GM21723 (cell line): ENCODE results near the gene EPHA10.
"Not testable (repeated sequence)": the region's sequence is repeated elsewhere in the genome, so short reads cannot be mapped to it uniquely, and the experiment has no call there.

Source experiments
- ATAC-seq: cut with Tn5 transposase; IDR thresholded peaks from one replicate; pipeline ENCODE4 v1.9.1; 2021; ENCODE audit warnings: mild to moderate bottlenecking, moderate library complexity; ENCODE audit not compliant: unreplicated experiment

The EPHA10 gene

GRCh38 chr1:37718901-37719571 is 45.9 kb downstream of the EPHA10 start:
- no peak for ATAC-seq

- no peak for ATAC-seq
Measured at GRCh38 chr1:37718181-37718900, 46.6 kb downstream of the EPHA10 start.

GRCh38 chr1:37717631-37718030 is 47.3 kb downstream of the EPHA10 start:
- no peak for ATAC-seq

DNA sequence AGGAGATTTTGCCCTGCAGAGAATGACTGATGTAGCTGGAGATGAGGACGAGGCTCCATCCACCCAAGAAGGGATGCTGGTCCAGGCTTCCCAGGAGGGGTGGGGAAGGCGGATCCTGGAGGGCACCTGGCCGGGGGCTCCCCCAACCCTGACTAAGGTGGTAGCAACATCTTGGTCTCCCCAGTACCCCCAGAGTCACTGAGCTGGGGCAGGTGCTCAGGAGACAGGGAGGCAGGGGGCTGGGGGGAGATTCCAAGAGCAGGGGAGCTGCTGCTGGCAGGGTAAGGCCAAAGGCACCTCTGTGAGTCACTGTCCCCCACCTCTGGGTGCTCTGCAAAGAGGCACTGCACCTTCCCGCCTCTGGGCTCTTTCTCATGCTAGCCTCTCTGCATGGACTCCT is 48.6 kb downstream of the EPHA10 start:
- ATAC-seq, result no peak

- no peak for ATAC-seq
Measured at GRCh38 chr1:37714689-37715088, 50.2 kb downstream of the EPHA10 start.

DNA sequence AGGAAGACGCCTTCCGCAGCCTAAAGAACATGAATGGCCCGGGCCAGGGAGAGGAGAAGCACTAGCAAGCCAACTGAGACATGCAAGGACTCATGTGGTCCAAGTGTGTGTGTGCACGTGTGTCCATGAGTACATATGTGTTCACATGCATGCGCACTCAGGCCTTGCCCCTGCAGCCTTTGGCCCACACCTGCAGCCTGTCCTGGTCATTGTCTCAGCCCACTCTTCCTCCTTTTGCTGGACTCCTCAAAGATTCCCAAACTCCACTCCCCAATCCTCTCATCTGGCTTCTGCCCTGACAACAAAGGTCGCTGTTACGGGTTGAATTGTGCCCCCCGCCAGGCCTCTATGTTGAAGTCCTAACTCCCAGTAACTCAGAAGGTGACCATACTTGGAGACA is 50.7 kb downstream of the EPHA10 start:
- ATAC-seq, result no peak

GRCh38 chr1:37708471-37708870 is 56.4 kb downstream of the EPHA10 start:
- no peak for ATAC-seq

- ATAC-seq, result no peak
Measured at GRCh38 chr1:37705399-37705798, 59.5 kb downstream of the EPHA10 start.

DNA sequence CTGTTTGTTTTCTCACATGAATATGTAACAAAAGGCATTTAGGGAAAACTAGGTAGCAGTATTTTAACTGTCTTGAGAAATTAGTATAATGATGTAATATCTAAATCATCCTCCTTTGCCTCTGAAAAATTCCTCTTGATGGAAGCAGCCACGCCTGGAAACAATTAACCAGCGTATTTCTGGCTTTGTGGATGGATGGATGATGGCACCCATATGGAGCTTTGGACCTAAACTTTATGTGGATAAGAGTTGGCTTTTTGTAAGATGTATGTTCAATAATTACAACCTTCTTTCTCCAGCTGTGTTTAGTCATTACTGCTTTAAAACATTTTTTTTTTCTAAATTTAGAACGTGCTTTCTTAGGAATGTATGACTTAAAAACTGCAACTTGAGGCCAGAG is 60.0 kb downstream of the EPHA10 start:
- ATAC-seq, result no peak

- no peak for ATAC-seq
Measured at GRCh38 chr1:37703061-37703460, 61.9 kb downstream of the EPHA10 start.

DNA sequence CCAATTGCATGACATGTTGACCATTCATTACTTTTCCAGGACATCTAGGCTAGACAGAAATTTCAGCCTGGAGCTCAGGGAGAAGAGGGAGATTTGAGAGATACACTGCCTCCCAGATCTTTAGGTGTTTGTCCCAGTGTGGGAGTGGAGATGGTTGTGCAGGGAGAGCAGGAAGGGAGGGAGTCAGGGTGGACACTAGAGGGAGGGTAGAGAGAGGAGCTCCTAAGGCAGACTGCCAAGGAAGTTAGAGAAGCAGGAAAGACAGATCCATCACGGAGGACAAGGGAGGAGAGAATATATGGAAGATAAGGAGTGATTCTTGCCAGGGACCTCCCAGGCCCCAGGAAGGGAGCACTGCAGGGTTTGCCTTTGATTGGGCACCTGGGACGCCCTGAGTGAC is 63.9 kb downstream of the EPHA10 start:
- no peak for ATAC-seq

DNA sequence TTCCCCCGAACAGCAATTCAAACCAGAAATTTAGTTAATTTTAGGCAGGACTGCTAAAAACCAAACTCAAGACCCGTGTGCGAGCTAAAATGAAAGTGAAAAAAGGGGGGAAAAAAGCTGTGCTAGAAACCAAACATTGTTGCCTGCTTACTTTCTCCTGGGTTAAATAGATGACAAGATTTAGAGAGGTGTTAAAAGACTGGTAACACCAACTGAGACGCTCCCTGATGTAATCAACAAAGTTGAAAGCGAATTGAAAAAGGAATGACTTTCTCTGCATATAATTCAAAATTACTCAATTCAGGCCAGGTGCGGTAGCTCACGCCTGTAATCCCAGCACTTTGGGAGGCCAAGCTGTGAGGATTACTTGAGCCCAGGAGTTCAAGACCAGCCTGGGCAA is 65.8 kb downstream of the EPHA10 start:
- ATAC-seq, result no peak

GRCh38 chr1:37697737-37698136 is 67.2 kb downstream of the EPHA10 start:
- ATAC-seq, result no peak

- no peak for ATAC-seq
Measured at GRCh38 chr1:37697090-37697489, 67.8 kb downstream of the EPHA10 start.

DNA sequence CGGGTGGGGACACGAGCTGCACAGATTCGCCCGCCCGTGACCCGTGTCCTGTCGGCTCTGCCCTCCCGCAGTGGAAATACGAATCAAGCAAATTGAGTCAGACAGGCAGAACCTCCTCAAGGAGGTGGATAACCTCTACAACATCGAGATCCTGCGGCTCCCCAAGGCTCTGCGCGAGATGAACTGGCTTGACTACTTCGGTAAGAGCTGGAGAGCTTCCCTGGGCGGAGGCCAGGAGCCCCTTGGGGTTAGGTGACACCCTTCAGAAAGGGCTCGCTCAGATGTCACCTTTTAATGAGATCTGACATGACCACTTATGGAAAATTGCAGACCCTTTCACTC is 72.1 kb downstream of the EPHA10 start:
- no peak for ATAC-seq

GRCh38 chr1:37692078-37692833 is 72.7 kb downstream of the EPHA10 start, which contains the start of gene CDCA8:
TSS of gene CDCA8 (plus strand) at chr1:37692516. CDS start at chr1:37692691, 175 bp downstream.
- peak; percentile 79 for ATAC-seq

GRCh38 chr1:37691497-37692077 is 73.3 kb downstream of the EPHA10 start:
- peak; percentile 7 for ATAC-seq

DNA sequence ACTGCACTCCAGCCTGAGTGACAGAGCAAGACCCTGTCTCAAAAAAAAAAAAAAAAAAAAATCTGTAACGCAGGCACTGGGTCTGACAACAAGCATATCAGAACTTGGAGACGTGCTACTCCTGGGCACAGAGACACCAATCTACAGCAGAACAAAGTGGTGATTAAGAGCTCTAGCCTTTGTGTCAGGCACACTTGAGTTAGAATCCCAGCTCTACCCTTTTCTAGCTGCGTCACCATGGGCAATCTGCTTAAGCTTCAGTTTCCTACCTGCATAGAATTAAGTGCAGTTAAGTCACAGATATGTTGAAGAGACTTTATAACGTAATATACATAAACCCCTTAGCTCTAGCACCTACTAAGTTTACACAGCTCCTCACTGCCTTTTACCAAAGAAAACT is 76.0 kb downstream of the EPHA10 start:
- no peak for ATAC-seq

DNA sequence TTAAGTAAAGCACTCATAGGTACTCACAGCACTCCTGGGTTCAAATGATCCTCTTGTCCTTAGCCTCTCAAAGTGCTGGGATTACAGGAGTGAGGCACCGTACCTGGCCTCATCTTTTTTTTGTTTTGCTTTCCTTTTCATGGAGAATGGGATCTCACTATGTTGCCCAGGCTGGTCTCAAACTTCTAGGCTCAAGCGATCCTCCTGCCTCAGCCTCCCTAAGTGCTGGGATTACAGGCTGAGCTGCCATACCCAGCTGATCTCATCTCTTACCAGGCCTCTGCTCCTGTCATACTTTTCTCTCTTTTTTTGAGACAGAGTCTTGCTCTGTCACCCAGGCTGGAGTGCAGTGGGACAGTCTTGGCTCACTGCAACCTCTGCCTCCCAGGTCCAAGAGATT is 77.2 kb downstream of the EPHA10 start:
- ATAC-seq, result not testable (repeated sequence)

- no peak for ATAC-seq
Measured at GRCh38 chr1:37685722-37686121, 79.2 kb downstream of the EPHA10 start.

DNA sequence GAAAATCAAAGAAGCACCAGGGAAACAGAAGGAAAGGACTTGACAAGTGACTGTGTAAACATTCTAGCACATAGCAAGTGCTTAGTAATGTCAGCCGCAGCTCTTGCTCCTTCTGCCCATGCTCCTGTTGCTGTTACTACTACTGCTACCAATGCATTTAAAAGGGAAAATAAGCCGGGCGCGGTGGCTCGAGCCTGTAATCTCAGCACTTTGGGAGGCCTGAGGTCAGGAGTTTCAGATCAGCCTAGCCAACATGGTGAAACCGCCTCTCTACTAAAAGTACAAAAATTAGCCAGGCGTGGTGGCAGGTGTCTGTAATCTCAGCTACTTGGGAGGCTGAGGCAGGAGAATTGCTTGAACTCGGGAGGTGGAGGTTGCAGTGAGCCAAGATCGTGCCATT is 80.7 kb downstream of the EPHA10 start:
- ATAC-seq, result not testable (repeated sequence)
